Lung (tissue), 12 donors: Measurements from ENCODE around the gene IL4. TPM values are rescaled to one million over a fixed set of nuclear protein-coding genes. Genes with fewer than 3 reads are reported as not detected.

ENCODE experiments used
- ATAC-seq: fragments of 200-7000 bp; cut with Tn5 transposase; one replicate; pipeline ENCODE4 v1.9.1; 2020; ENCODE audit warnings: moderate number of reproducible peaks; ENCODE audit not compliant: insufficient read depth, low FRiP score
- DNase-seq, 3 donors: peaks; one replicate each; pipeline ENCODE4 v3.0.0-alpha.2; 2013 to 2017
- H3K27ac ChIP-seq, 2 donors: one replicate each; pipeline ENCODE4 v1.5.1; 2013; ENCODE audit warnings: mild to moderate bottlenecking in 2 of 2, moderate library complexity in 2 of 2, control low read depth in 1 of 2, inconsistent platforms in 1 of 2, low read depth in 1 of 2, low read length in 1 of 2
- H3K27me3 ChIP-seq, 3 donors: one replicate each; pipeline ENCODE4 v1.5.1; 2013; ENCODE audit warnings: low read length in 2 of 3; ENCODE audit not compliant: control insufficient read depth in 3 of 3, insufficient read depth in 3 of 3
- H3K36me3 ChIP-seq, 4 donors: one replicate each; pipeline ENCODE4 v1.5.1; 2013; ENCODE audit warnings: low read length in 4 of 4, mild to moderate bottlenecking in 1 of 4, moderate library complexity in 1 of 4; ENCODE audit not compliant: control insufficient read depth in 4 of 4, insufficient read depth in 4 of 4
- H3K4me1 ChIP-seq, 5 donors: one replicate each; pipeline ENCODE4 v1.5.1; 2013; ENCODE audit warnings: low read length in 5 of 5, mild to moderate bottlenecking in 2 of 5, moderate library complexity in 1 of 5; ENCODE audit not compliant: control insufficient read depth in 5 of 5, insufficient read depth in 5 of 5
- H3K4me3 ChIP-seq: one replicate; pipeline ENCODE4 v1.5.1; 2013; ENCODE audit warnings: mild to moderate bottlenecking, control low read depth, moderate library complexity
- H3K9ac ChIP-seq, 2 donors: one replicate each; pipeline ENCODE4 v1.5.1; 2013; ENCODE audit warnings: low read length in 2 of 2, control low read depth in 1 of 2; ENCODE audit not compliant: insufficient read depth in 1 of 2
- H3K9me3 ChIP-seq, 4 donors: one replicate each; pipeline ENCODE4 v1.5.1; 2013; ENCODE audit warnings: low read length in 3 of 4, mild to moderate bottlenecking in 1 of 4, moderate library complexity in 1 of 4; ENCODE audit not compliant: control insufficient read depth in 4 of 4, insufficient read depth in 3 of 4
- CTCF ChIP-seq: IDR thresholded peaks from 2 replicates; pipeline ENCODE4 v1.5.1; 2012; ENCODE audit warnings: mild to moderate bottlenecking; ENCODE audit errors: control extremely low read depth, extremely low read depth
- WGBS, 2 donors: extraction: QIAGEN DNeasy Blood & Tissue Kit; methylation state at CpG; one replicate each; pipeline ENCODE4 v1.1.7; 2013; 5-methylcytosine and 5-hydroxymethylcytosine counted together
- polyA plus RNA-seq, 2 donors: library from polyadenylated mRNA; stranded (reverse); fragments of 200-250 nt; gene quantifications; one replicate each; pipeline ENCODE4 v1.2.1, GENCODE V29; 2013
- total RNA-seq, 2 donors: library from RNA; depleted of rRNA in 1 of 2; stranded (reverse); fragments of >200 nt in 1 of 2; gene quantifications; one replicate each; pipeline ENCODE4 v1.2.1, GENCODE V29; 2014 to 2021
- donor health status: control.
- donor health status: control.
- donor health status: Bipolar disorder and iron deficiency.
- donor health status: healthy.
- donor health status: DM: yes; HTN: yes; CAD: no.

Gene IL4
- total and polyA plus RNA-seq, 4 donors = not detected

- WGBS, 2 donors = 52 to 73% methylated on average over 2 of the region's 2 CpGs
- ATAC-seq (no peak), DNase-seq (no peak)
- Histone ChIP-seq H3K4me3 (no peak overlapping the region), H3K9me3 (no peaks in the 10 kb centered on the region), H3K36me3 (peaks cover 13 to 34% (median 31%) of the 10 kb centered on the region in 4 donors), H3K27ac (no peak overlapping the region), H3K9ac (no peak overlapping the region), H3K4me1 (no peaks in the 10 kb centered on the region), H3K27me3 (no peaks in the 10 kb centered on the region)
- TF ChIP-seq CTCF = no peak
Observed at GRCh38 chr5:132639706-132640130, 34.1 kb upstream of the IL4 start.

DNA sequence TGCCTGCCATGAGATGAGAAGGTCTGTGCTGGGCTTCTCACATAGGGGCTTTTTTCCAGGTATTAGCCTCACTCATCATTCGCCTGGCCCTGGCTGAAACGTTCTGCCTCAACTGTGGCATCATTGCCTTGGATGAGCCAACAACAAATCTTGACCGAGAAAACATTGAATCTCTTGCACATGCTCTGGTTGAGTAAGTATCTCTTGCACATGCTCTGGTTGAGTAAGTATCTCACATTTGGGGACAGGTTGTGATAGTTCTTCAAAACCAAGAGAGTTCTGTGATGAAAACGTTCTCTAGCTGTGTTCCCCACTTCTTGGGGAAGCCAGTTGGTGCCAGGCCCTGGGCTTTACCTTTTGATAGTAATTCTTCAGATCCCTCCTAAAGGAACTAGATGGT lies 33.2 kb upstream of the IL4 start:
- DNase-seq (no peak), ATAC-seq (no peak)
- no peak for TF ChIP-seq CTCF
- Histone ChIP-seq H3K9ac (no peak overlapping the region), H3K4me1 (no peaks in the 10 kb centered on the region), H3K4me3 (no peak overlapping the region), H3K27me3 (no peaks in the 10 kb centered on the region), H3K9me3 (no peaks in the 10 kb centered on the region), H3K27ac (no peak overlapping the region), H3K36me3 (peaks cover 13 to 34% (median 31%) of the 10 kb centered on the region in 4 donors)
- 54 to 81% methylated on average over 4 of the region's 4 CpGs for WGBS, 2 donors

DNA sequence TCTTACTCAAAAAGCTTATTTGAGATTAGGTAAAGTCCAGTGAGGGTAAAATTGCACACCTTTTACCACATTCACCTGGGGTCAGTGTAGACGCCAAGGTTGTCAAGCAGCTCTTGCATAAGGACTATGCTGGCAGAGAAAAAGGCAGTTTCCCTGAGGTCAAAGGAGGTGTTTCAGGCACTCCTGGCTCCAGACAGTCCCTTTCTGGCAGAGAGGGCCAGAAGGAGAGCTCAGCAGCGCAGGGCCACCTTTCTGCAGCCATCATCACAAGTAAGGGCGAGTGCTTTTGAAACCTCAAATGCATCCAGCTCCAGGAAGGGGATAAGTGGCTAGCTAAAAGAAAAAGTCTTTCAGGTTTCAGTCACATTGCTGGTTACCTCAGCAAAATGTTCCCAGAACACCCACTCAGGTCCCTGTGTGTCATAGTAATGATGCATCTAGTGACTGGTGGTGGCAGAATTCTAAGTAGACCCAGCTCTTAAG lies 32.5 kb upstream of the IL4 start:
- H3K4me3 ChIP-seq = no peak overlapping the region
- DNase-seq (no peak), ATAC-seq (no peak)
- no peak for TF ChIP-seq CTCF
- no peaks in the 10 kb centered on the region for H3K9me3 ChIP-seq
- H3K27me3 ChIP-seq = no peaks in the 10 kb centered on the region
- H3K36me3 ChIP-seq = peaks cover 13 to 32% (median 31%) of the 10 kb centered on the region in 4 donors
- no peaks in the 10 kb centered on the region for H3K4me1 ChIP-seq
- no peak overlapping the region for H3K9ac ChIP-seq
- 83 to 92% methylated on average over 3 of the region's 3 CpGs for WGBS, 2 donors
- no peak overlapping the region for H3K27ac ChIP-seq

GRCh38 chr5:132641841-132642240 lies 31.9 kb upstream of the IL4 start:
- Histone ChIP-seq H3K9ac (no peak overlapping the region), H3K4me3 (no peak overlapping the region), H3K27me3 (no peaks in the 10 kb centered on the region), H3K9me3 (no peaks in the 10 kb centered on the region), H3K4me1 (no peaks in the 10 kb centered on the region), H3K27ac (no peak overlapping the region), H3K36me3 (peaks cover 13 to 32% (median 31%) of the 10 kb centered on the region in 4 donors)
- ATAC-seq = no peak
- 96 to 99% methylated on average over 3 of the region's 3 CpGs for WGBS, 2 donors
- no peak for TF ChIP-seq CTCF
- no peak for DNase-seq
